Mesodermal cell (in vitro differentiated cells): ENCODE measurements around the gene KIF5B. TPM values are rescaled to one million over a fixed set of nuclear protein-coding genes. Genes with fewer than 3 reads are reported as not detected.
"Not testable (repeated sequence)": the region's sequence is repeated elsewhere in the genome, so short reads cannot be mapped to it uniquely, and the experiment has no call there.

Source experiments
- H3K27ac ChIP-seq: 2 replicates; pipeline ENCODE4 v1.7.0; 2013; ENCODE audit warnings: mild to moderate bottlenecking, low read depth, low read length, moderate library complexity; ENCODE audit not compliant: severe bottlenecking
- H3K36me3 ChIP-seq: 2 replicates; pipeline ENCODE4 v1.7.1; 2013; ENCODE audit warnings: mild to moderate bottlenecking, low read length, moderate library complexity; ENCODE audit not compliant: control insufficient read depth, insufficient read depth
- H3K4me1 ChIP-seq: one replicate; pipeline ENCODE4 v1.7.1; 2013; ENCODE audit warnings: mild to moderate bottlenecking, low read length; ENCODE audit not compliant: insufficient read depth, control insufficient read depth, poor library complexity, severe bottlenecking
- H3K4me3 ChIP-seq: 2 replicates; pipeline ENCODE4 v1.7.0; 2013; ENCODE audit warnings: low read length, control low read depth, mild to moderate bottlenecking; ENCODE audit not compliant: insufficient read depth, poor library complexity, severe bottlenecking; ENCODE audit errors: extremely low read depth
- H3K9me3 ChIP-seq: 2 replicates; pipeline ENCODE4 v1.7.1; 2013; ENCODE audit warnings: mild to moderate bottlenecking, low read length, moderate library complexity; ENCODE audit not compliant: control insufficient read depth
- WGBS, 2 experiments: methylation state at CpG; one replicate each; pipeline ENCODE4 v1.1.5; 2013; ENCODE audit warnings: missing lambda C conversion rate in 2 of 2; ENCODE audit not compliant: insufficient coverage in 2 of 2; 5-methylcytosine and 5-hydroxymethylcytosine counted together
- polyA plus RNA-seq, 2 experiments: library from polyadenylated mRNA; stranded (reverse); fragments of 50-300 nt; gene quantifications; one replicate each; pipeline ENCODE4 v1.2.3, GENCODE V29; 2013

KIF5B gene
- polyA plus RNA-seq (2013, experiment 1 of 2) = 124 TPM
- polyA plus RNA-seq (2013, experiment 2 of 2) = 145 TPM

- WGBS, 2 experiments = 5 to 9% methylated on average over 43 of the region's 63 CpGs
- Histone ChIP-seq H3K9me3 (no peaks in the 10 kb centered on the region), H3K4me1 (peaks cover 5% of the 10 kb centered on the region), H3K4me3 (peak within 1 kb of the TSS; percentile 95), H3K36me3 (no peaks in the 10 kb centered on the region), H3K27ac (peak within 1 kb of the TSS; percentile 86)
These were observed at the start of gene KIF5B for GRCh38 chr10:32056136-32057035. Gene KIF5B (minus strand): TSS chr10:32056425. CDS start chr10:32055973, 452 bp downstream.

GRCh38 chr10:32105782-32106382 is 49.7 kb upstream of the KIF5B start:
- H3K27ac ChIP-seq = no peak overlapping the region

GRCh38 chr10:32104622-32105509 is 48.6 kb upstream of the KIF5B start:
- no peaks in the 10 kb centered on the region for H3K36me3 ChIP-seq
- H3K27ac ChIP-seq = no peak overlapping the region
- H3K4me1 ChIP-seq = no peaks in the 10 kb centered on the region
- H3K9me3 ChIP-seq = peaks cover 2% of the 10 kb centered on the region
- H3K4me3 ChIP-seq = no peak overlapping the region
- 83 to 89% methylated on average over 2 of the region's 5 CpGs for WGBS, 2 experiments

More at GRCh38 chr10:32105782-32106382, 49.7 kb upstream of the KIF5B start:
- Histone ChIP-seq H3K9me3 (peaks cover 5% of the 10 kb centered on the region), H3K4me1 (no peaks in the 10 kb centered on the region), H3K4me3 (no peak overlapping the region), H3K36me3 (no peaks in the 10 kb centered on the region)
- WGBS, 2 experiments = 93 to 98% methylated on average over 4 to 6 of the region's 7 CpGs

GRCh38 chr10:32104181-32104580 is 48.0 kb upstream of the KIF5B start:
- Histone ChIP-seq H3K9me3 (no peaks in the 10 kb centered on the region), H3K4me1 (no peaks in the 10 kb centered on the region), H3K36me3 (no peaks in the 10 kb centered on the region), H3K4me3 (no peak overlapping the region), H3K27ac (no peak overlapping the region)
- WGBS, 2 experiments = 86 to 100% methylated on average over 2 of the region's 3 CpGs

GRCh38 chr10:32103721-32104120 is 47.5 kb upstream of the KIF5B start:
- H3K4me1 ChIP-seq = no peaks in the 10 kb centered on the region
- H3K9me3 ChIP-seq = peaks cover under 1% of the 10 kb centered on the region
- H3K27ac ChIP-seq = no peak overlapping the region
- H3K4me3 ChIP-seq = no peak overlapping the region
- WGBS, 2 experiments = 33 to 79% methylated on average over 1 to 3 of the region's 3 CpGs
- no peaks in the 10 kb centered on the region for H3K36me3 ChIP-seq

GRCh38 chr10:32098566-32099259 is 42.5 kb upstream of the KIF5B start:
- not testable (repeated sequence) for H3K9me3 ChIP-seq, H3K36me3 ChIP-seq, H3K27ac ChIP-seq, H3K4me3 ChIP-seq, H3K4me1 ChIP-seq
- WGBS, 2 experiments = 35 to 56% methylated on average over 2 to 4 of the region's 4 CpGs

GRCh38 chr10:32095116-32095733 is 39.0 kb upstream of the KIF5B start:
- H3K27ac ChIP-seq = no peak overlapping the region
- no peaks in the 10 kb centered on the region for H3K4me1 ChIP-seq
- H3K4me3 ChIP-seq = no peak overlapping the region
- peaks cover 7% of the 10 kb centered on the region for H3K9me3 ChIP-seq
- H3K36me3 ChIP-seq = no peaks in the 10 kb centered on the region
- 92 to 100% methylated on average over 2 of the region's 2 CpGs for WGBS, 2 experiments

GRCh38 chr10:32093650-32094049 is 37.4 kb upstream of the KIF5B start:
- H3K9me3 ChIP-seq = peaks cover 5% of the 10 kb centered on the region
- no peak overlapping the region for H3K27ac ChIP-seq
- H3K36me3 ChIP-seq = no peaks in the 10 kb centered on the region
- no peaks in the 10 kb centered on the region for H3K4me1 ChIP-seq
- WGBS, 2 experiments = 88 to 94% methylated on average over 2 of the region's 2 CpGs
- no peak overlapping the region for H3K4me3 ChIP-seq

GRCh38 chr10:32091046-32091445 is 34.8 kb upstream of the KIF5B start:
- Histone ChIP-seq H3K4me1 (no peaks in the 10 kb centered on the region), H3K9me3 (no peaks in the 10 kb centered on the region), H3K4me3 (no peak overlapping the region), H3K27ac (no peak overlapping the region), H3K36me3 (no peaks in the 10 kb centered on the region)
